HG03442 (cell line): ENCODE results near the gene PBOV1.

ENCODE experiments used
- ATAC-seq: cut with Tn5 transposase; IDR thresholded peaks from one replicate; pipeline ENCODE4 v1.9.1; 2021; ENCODE audit warnings: mild to moderate bottlenecking, moderate library complexity; ENCODE audit not compliant: unreplicated experiment

PBOV1 gene

GRCh38 chr6:138206862-138207261, 11.4 kb downstream of the PBOV1 start:
- ATAC-seq: no peak

- ATAC-seq: no peak
Measured at GRCh38 chr6:138205437-138206094, 12.7 kb downstream of the PBOV1 start.

GRCh38 chr6:138204792-138205384, 13.4 kb downstream of the PBOV1 start:
- ATAC-seq: no peak

- ATAC-seq: no peak
Measured at GRCh38 chr6:138204303-138204702, 14.0 kb downstream of the PBOV1 start.

- ATAC-seq: no peak
Measured at GRCh38 chr6:138203315-138203714, 15.0 kb downstream of the PBOV1 start.

- ATAC-seq: no peak
Measured at GRCh38 chr6:138201836-138202235, 16.5 kb downstream of the PBOV1 start.

GRCh38 chr6:138198430-138199091, 19.7 kb downstream of the PBOV1 start:
- no peak for ATAC-seq

GRCh38 chr6:138197570-138197969, 20.7 kb downstream of the PBOV1 start:
- ATAC-seq: no peak

- ATAC-seq: no peak
Measured at GRCh38 chr6:138196122-138196738, 22.1 kb downstream of the PBOV1 start.

- ATAC-seq: no peak
Measured at GRCh38 chr6:138194287-138194686, 24.0 kb downstream of the PBOV1 start.

GRCh38 chr6:138188278-138188941, 29.9 kb downstream of the PBOV1 start:
- no peak for ATAC-seq

GRCh38 chr6:138187156-138187555, 31.1 kb downstream of the PBOV1 start:
- no peak for ATAC-seq

GRCh38 chr6:138184230-138184629, 34.1 kb downstream of the PBOV1 start:
- ATAC-seq: no peak

GRCh38 chr6:138183790-138184134, 34.5 kb downstream of the PBOV1 start:
- no peak for ATAC-seq

GRCh38 chr6:138182939-138183789, 35.1 kb downstream of the PBOV1 start:
- no peak for ATAC-seq

- no peak for ATAC-seq
Measured at GRCh38 chr6:138176652-138177232, 41.5 kb downstream of the PBOV1 start.

GRCh38 chr6:138175596-138175995, 42.7 kb downstream of the PBOV1 start:
- no peak for ATAC-seq
